HCT116 (cell line): Measurements from ENCODE around the gene GALNT11. TPM values are rescaled to one million over a fixed set of nuclear protein-coding genes. Genes with fewer than 3 reads are reported as not detected.

ENCODE experiments used
- ATAC-seq: fragments of 200-7000 bp; cut with Tn5 transposase; 2 replicates; pipeline ENCODE4 v1.9.1; 2020; ENCODE audit warnings: mild to moderate bottlenecking, moderate library complexity
- BruUV-seq: library from RNA; stranded (reverse); fragments of 400-500 nt; replicated peaks from 2 replicates; lab custom pipeline; 2021; lab: Mats Ljungman, UMichigan
- CTCF ChIA-PET: fragments of 300-600 bp; sonication (Branson Sonifier 250); formaldehyde crosslinking; loops from one replicate; lab custom pipeline; 2021; ENCODE audit warnings: antibody characterized with exemption; lab: Charles Lee
- POLR2A ChIA-PET: fragments of 300-600, 350-600 bp; sonication (Branson Sonifier 250); formaldehyde crosslinking; loops from one replicate; lab custom pipeline; 2021; ENCODE audit warnings: antibody characterized with exemption; lab: Charles Lee
- RAD21 ChIA-PET, 2 experiments: fragments of 300-600 bp; sonication (Branson Sonifier 250); formaldehyde crosslinking; loops; one replicate each; lab custom pipeline; 2023; ENCODE audit warnings: low total read pairs in 2 of 2; ENCODE audit not compliant: uncharacterized antibody in 2 of 2, unreplicated experiment in 2 of 2, low non-redundant PET in 1 of 2; lab: Charles Lee
- DNase-seq: peaks from one replicate; pipeline ENCODE4 v3.0.0-alpha.2; 2010; ENCODE audit warnings: low read depth, low spot score
- H2AFZ ChIP-seq: fragments of 200-600 bp; shearing (Covaris generic), sonication (generic); 2 replicates; pipeline ENCODE4 v1.6.1; 2017; ENCODE audit warnings: low read depth, mixed run types, mixed read lengths, antibody characterized with exemption, low read length; ENCODE audit not compliant: poor library complexity, severe bottlenecking
- H3K27ac ChIP-seq: 2 replicates; pipeline ENCODE4 v1.5.1; 2012; ENCODE audit warnings: low read depth, low read length
- H3K27me3 ChIP-seq: fragments of 200-600 bp; sonication (generic); 2 replicates; pipeline ENCODE4 v1.6.1; 2016; ENCODE audit warnings: mixed run types, low read length, mixed read lengths; ENCODE audit not compliant: insufficient read depth
- H3K36me3 ChIP-seq, 2 experiments: fragments of 200-500 bp in 1 of 2; fragments of 200-600 bp in 1 of 2; sonication (Bioruptor generic) in 1 of 2; sonication (generic) in 1 of 2; 2 replicates each; pipeline versions ENCODE4 v1.5.1 to v1.6.1; 2014 to 2016; ENCODE audit warnings: low read length in 2 of 2, inconsistent platforms in 1 of 2, mixed read lengths in 1 of 2, mixed run types in 1 of 2; ENCODE audit not compliant: insufficient read depth in 2 of 2, control insufficient read depth in 1 of 2
- H3K4me1 ChIP-seq, 2 experiments: fragments of 200-600 bp in 1 of 2; sonication (generic) in 1 of 2; 2 replicates each; pipeline versions ENCODE4 v1.5.1 to v1.6.1; 2012 to 2017; ENCODE audit warnings: low read length in 2 of 2, inconsistent platforms in 1 of 2, mild to moderate bottlenecking in 1 of 2, mixed read lengths in 1 of 2, mixed run types in 1 of 2, moderate library complexity in 1 of 2; ENCODE audit not compliant: insufficient read depth in 2 of 2, control insufficient read depth in 1 of 2
- H3K4me2 ChIP-seq: fragments of 200-600 bp; sonication (generic); 2 replicates; pipeline ENCODE4 v1.6.1; 2017; ENCODE audit warnings: mixed run types, low read length, mixed read lengths
- H3K4me3 ChIP-seq, 2 experiments: fragments of 200-600 bp in 1 of 2; sonication (generic) in 1 of 2; replicated peaks in 1 of 2; 2 replicates each; pipeline ENCODE4 v1.5.1; 2011 to 2016; ENCODE audit warnings: low read length in 2 of 2, control low read depth in 1 of 2, low read depth in 1 of 2, mild to moderate bottlenecking in 1 of 2, mixed read lengths in 1 of 2, mixed run types in 1 of 2
- H3K79me2 ChIP-seq: fragments of 200-600 bp; sonication (generic); 2 replicates; pipeline ENCODE4 v1.6.1; 2017; ENCODE audit warnings: mild to moderate bottlenecking, mixed run types, low read length, moderate library complexity, mixed read lengths; ENCODE audit not compliant: insufficient read depth
- H3K9ac ChIP-seq: fragments of 200-600 bp; sonication (generic); 2 replicates; pipeline ENCODE4 v1.6.1; 2016; ENCODE audit warnings: low read length, mixed read lengths
- H3K9me2 ChIP-seq: fragments of 200-600 bp; sonication (generic), shearing (Covaris generic); 2 replicates; pipeline ENCODE4 v1.6.1; 2017; ENCODE audit warnings: mixed run types, mild to moderate bottlenecking, moderate library complexity; ENCODE audit not compliant: insufficient read depth
- H3K9me3 ChIP-seq, 2 experiments: fragments of 200-500 bp in 1 of 2; fragments of 200-600 bp in 1 of 2; sonication (Bioruptor generic) in 1 of 2; sonication (generic) in 1 of 2; 2 replicates each; pipeline ENCODE4 v1.6.1; 2014 to 2017; ENCODE audit warnings: low read length in 2 of 2, mixed read lengths in 2 of 2, inconsistent platforms in 1 of 2, low read depth in 1 of 2, mild to moderate bottlenecking in 1 of 2, mixed run types in 1 of 2, moderate library complexity in 1 of 2; ENCODE audit not compliant: control insufficient read depth in 1 of 2, insufficient read depth in 1 of 2
- H4K20me1 ChIP-seq: fragments of 200-600 bp; sonication (generic), shearing (Covaris generic); 2 replicates; pipeline ENCODE4 v1.6.1; 2017; ENCODE audit warnings: mixed run types, mild to moderate bottlenecking, moderate library complexity; ENCODE audit not compliant: insufficient read depth
- CBX3 ChIP-seq: IDR thresholded peaks from 2 replicates; pipeline ENCODE4 v1.6.1; 2012; ENCODE audit warnings: low read depth
- EZH2phosphoT487 ChIP-seq: fragments of 200-600 bp; IDR thresholded peaks from 2 replicates; pipeline ENCODE4 v1.6.1; 2018; ENCODE audit warnings: antibody characterized with exemption, borderline replicate concordance
- JUND ChIP-seq: IDR thresholded peaks from 2 replicates; pipeline ENCODE4 v1.6.1; 2012
- POLR2A ChIP-seq: IDR thresholded peaks from 2 replicates; pipeline ENCODE4 v1.7.0; 2011; ENCODE audit warnings: borderline replicate concordance; ENCODE audit not compliant: insufficient read depth, insufficient read length; ENCODE audit errors: extremely low read depth
- POLR2AphosphoS5 ChIP-seq: IDR thresholded peaks from 2 replicates; pipeline ENCODE4 v1.6.1; 2011; ENCODE audit warnings: mild to moderate bottlenecking, low read depth, low read length, moderate library complexity
- SP1 ChIP-seq: IDR thresholded peaks from 2 replicates; pipeline ENCODE4 v1.6.1; 2012; ENCODE audit warnings: low read depth
- SRF ChIP-seq: IDR thresholded peaks from 2 replicates; pipeline ENCODE4 v1.6.1; 2012; ENCODE audit warnings: low read depth
- intact Hi-C: fragments of 100-400 bp; cut with micrococcal nuclease; formaldehyde crosslinking; loops from 2 replicates; pipeline ENCODE4 v1.10.0; 2022
- total RNA-seq: library from RNA; stranded (reverse); gene quantifications from one replicate; pipeline ENCODE4 v1.2.1, GENCODE V29; 2021; ENCODE audit not compliant: unreplicated experiment
- TF ChIP-seq, protein P1 (sequence below): IDR thresholded peaks from 2 replicates; pipeline ENCODE4 v1.6.1; 2011; ENCODE audit warnings: mild to moderate bottlenecking, low read length, moderate library complexity; ENCODE audit not compliant: insufficient replicate concordance; ENCODE audit errors: extremely low read depth

The GALNT11 gene
- total RNA-seq, 1 experiment from 2014 or later, result 28.9 TPM

- H3K27me3 ChIP-seq, result no peaks in the 10 kb centered on the region
- H3K9me3 ChIP-seq, result peaks cover 0 to 14% of the 10 kb centered on the region in 2 experiments; a peak in 1 of 4 replicates
- ChIA-PET CTCF (no interaction called here), RAD21 (no interaction called here), POLR2A (no interaction called here)
- BruUV-seq, result no TSS peak
- H3K27ac ChIP-seq, result no peak overlapping the region
- TF ChIP-seq POLR2A (no peak), JUND (no peak), CBX3 (peak; percentile 73; the same call in 1 of the 2 replicates), EZH2phosphoT487 (no peak)
- TF ChIP-seq, protein P1, sequence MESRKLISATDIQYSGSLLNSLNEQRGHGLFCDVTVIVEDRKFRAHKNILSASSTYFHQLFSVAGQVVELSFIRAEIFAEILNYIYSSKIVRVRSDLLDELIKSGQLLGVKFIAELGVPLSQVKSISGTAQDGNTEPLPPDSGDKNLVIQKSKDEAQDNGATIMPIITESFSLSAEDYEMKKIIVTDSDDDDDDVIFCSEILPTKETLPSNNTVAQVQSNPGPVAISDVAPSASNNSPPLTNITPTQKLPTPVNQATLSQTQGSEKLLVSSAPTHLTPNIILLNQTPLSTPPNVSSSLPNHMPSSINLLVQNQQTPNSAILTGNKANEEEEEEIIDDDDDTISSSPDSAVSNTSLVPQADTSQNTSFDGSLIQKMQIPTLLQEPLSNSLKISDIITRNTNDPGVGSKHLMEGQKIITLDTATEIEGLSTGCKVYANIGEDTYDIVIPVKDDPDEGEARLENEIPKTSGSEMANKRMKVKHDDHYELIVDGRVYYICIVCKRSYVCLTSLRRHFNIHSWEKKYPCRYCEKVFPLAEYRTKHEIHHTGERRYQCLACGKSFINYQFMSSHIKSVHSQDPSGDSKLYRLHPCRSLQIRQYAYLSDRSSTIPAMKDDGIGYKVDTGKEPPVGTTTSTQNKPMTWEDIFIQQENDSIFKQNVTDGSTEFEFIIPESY, result no peak
- no peak overlapping the region for H3K9ac ChIP-seq
- no peaks in the 10 kb centered on the region for H3K36me3 ChIP-seq
- no peak overlapping the region for H3K4me3 ChIP-seq
- H3K79me2 ChIP-seq, result peaks cover 19% of the 10 kb centered on the region; the same call in 1 of the 2 replicates
- no peak for DNase-seq
- intact Hi-C loops, result no loop called here
- no peaks in the 10 kb centered on the region for H3K4me1 ChIP-seq
- no peak overlapping the region for H3K4me2 ChIP-seq
- no peaks in the 10 kb centered on the region for H3K9me2 ChIP-seq
- H2AFZ ChIP-seq, result no peak overlapping the region
- no peaks in the 10 kb centered on the region for H4K20me1 ChIP-seq
- ATAC-seq, result no peak
Observed at GRCh38 chr7:152089183-152089582, 63.7 kb downstream of the GALNT11 start.

DNA sequence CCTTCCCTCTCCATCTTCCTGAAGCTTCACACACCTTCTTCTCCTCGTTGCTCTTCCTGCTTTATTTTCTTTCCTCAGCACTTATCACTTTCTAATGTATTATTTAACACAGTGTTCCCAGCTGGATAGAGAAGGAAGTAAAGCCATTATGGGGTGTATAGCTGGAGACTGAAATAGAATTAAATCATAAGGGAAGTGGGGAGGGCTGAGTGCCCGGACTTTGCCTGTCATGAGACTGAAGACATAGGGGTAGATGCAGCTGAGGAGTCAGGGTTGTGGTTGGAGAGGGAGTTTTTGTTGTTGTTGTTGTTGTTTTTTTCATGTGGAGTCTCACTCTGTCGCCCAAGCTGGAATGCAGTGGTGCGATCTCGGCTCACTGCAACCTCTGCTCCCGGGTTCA, 65.3 kb downstream of the GALNT11 start:
- no peaks in the 10 kb centered on the region for H3K4me1 ChIP-seq
- H3K4me2 ChIP-seq, result no peak overlapping the region
- ChIA-PET RAD21 (no interaction called here), CTCF (no interaction called here), POLR2A (no interaction called here)
- DNase-seq (no peak), ATAC-seq (no peak)
- peaks cover 19% of the 10 kb centered on the region; the same call in 1 of the 2 replicates for H3K79me2 ChIP-seq
- H3K9ac ChIP-seq, result no peak overlapping the region
- no peak for TF ChIP-seq SRF
- no peak for TF ChIP-seq JUND
- no peak for TF ChIP-seq SP1
- no peak for TF ChIP-seq POLR2AphosphoS5
- no TSS peak for BruUV-seq
- intact Hi-C loops, result no loop called here
- H3K9me3 ChIP-seq, result peaks cover 0 to 14% of the 10 kb centered on the region in 2 experiments; a peak in 1 of 4 replicates
- H3K27me3 ChIP-seq, result no peaks in the 10 kb centered on the region
- H3K27ac ChIP-seq, result no peak overlapping the region
- no peaks in the 10 kb centered on the region for H4K20me1 ChIP-seq
- no peaks in the 10 kb centered on the region for H3K36me3 ChIP-seq
- no peaks in the 10 kb centered on the region for H3K9me2 ChIP-seq
- H3K4me3 ChIP-seq, result no peak overlapping the region
- H2AFZ ChIP-seq, result no peak overlapping the region
